ENCODE results near the gene FGFR3.

DNA sequence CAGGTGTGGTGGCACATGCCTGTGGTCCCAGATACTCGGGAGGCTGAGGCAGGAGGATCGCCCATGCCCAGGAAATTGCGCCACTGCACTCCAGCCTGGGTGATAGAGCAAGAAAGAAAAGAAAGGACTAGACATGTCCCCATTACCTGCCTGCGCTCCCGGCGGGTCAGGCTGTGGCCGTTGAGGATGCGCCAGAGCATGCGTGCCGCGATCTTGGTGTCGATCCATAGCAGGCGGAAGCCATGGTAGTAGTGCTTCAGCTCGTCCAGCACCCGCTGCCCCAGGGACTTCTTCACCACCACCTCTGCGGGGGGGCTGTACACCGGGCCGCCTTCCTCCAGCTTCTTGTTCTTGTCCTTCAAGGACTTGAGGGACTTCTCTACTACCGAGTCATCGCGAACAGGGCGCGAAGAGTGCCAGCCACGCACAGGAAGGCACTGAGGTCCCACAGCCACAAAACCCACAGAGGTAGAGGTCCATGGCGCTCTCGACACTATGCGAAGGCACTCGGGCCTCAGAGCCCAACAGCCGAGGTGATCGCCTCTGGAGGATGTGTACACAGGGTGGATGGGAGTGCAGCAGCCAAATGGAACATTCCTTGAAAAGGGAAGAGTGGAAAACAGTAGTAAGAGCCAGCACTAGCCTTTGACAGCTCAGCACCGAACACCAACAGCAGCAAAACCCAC is 48.3 kb downstream of the FGFR3 start:
- no peak for TF ChIP-seq ZNF207 (IDR thresholded peaks at IDR 0.05; ENCODE audit: borderline replicate concordance)
- TF ChIP-seq, protein P1, sequence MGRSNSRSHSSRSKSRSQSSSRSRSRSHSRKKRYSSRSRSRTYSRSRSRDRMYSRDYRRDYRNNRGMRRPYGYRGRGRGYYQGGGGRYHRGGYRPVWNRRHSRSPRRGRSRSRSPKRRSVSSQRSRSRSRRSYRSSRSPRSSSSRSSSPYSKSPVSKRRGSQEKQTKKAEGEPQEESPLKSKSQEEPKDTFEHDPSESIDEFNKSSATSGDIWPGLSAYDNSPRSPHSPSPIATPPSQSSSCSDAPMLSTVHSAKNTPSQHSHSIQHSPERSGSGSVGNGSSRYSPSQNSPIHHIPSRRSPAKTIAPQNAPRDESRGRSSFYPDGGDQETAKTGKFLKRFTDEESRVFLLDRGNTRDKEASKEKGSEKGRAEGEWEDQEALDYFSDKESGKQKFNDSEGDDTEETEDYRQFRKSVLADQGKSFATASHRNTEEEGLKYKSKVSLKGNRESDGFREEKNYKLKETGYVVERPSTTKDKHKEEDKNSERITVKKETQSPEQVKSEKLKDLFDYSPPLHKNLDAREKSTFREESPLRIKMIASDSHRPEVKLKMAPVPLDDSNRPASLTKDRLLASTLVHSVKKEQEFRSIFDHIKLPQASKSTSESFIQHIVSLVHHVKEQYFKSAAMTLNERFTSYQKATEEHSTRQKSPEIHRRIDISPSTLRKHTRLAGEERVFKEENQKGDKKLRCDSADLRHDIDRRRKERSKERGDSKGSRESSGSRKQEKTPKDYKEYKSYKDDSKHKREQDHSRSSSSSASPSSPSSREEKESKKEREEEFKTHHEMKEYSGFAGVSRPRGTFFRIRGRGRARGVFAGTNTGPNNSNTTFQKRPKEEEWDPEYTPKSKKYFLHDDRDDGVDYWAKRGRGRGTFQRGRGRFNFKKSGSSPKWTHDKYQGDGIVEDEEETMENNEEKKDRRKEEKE (IDR thresholded peaks at IDR 0.05): no peak
- no peak for TF ChIP-seq SRF (IDR thresholded peaks at IDR 0.05; ENCODE audit: low read depth in 2 of 2, low read length in 2 of 2)
- no peak for TF ChIP-seq MXI1 (IDR thresholded peaks at IDR 0.05; ENCODE audit: low read depth, low read length)
- TF ChIP-seq, protein P2, sequence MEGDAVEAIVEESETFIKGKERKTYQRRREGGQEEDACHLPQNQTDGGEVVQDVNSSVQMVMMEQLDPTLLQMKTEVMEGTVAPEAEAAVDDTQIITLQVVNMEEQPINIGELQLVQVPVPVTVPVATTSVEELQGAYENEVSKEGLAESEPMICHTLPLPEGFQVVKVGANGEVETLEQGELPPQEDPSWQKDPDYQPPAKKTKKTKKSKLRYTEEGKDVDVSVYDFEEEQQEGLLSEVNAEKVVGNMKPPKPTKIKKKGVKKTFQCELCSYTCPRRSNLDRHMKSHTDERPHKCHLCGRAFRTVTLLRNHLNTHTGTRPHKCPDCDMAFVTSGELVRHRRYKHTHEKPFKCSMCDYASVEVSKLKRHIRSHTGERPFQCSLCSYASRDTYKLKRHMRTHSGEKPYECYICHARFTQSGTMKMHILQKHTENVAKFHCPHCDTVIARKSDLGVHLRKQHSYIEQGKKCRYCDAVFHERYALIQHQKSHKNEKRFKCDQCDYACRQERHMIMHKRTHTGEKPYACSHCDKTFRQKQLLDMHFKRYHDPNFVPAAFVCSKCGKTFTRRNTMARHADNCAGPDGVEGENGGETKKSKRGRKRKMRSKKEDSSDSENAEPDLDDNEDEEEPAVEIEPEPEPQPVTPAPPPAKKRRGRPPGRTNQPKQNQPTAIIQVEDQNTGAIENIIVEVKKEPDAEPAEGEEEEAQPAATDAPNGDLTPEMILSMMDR (IDR thresholded peaks at IDR 0.05 in 2 of 3, conservative IDR thresholded peaks at IDR 0.05 in 1 of 3; ENCODE audit: control insufficient read depth in 2 of 3, extremely low read depth in 1 of 3, insufficient read depth in 1 of 3, low read depth in 3 of 3, low read length in 3 of 3): no peak
- TF ChIP-seq SIN3A (IDR thresholded peaks at IDR 0.05; ENCODE audit: low read depth, low read length): no peak
- TF ChIP-seq, protein P3, sequence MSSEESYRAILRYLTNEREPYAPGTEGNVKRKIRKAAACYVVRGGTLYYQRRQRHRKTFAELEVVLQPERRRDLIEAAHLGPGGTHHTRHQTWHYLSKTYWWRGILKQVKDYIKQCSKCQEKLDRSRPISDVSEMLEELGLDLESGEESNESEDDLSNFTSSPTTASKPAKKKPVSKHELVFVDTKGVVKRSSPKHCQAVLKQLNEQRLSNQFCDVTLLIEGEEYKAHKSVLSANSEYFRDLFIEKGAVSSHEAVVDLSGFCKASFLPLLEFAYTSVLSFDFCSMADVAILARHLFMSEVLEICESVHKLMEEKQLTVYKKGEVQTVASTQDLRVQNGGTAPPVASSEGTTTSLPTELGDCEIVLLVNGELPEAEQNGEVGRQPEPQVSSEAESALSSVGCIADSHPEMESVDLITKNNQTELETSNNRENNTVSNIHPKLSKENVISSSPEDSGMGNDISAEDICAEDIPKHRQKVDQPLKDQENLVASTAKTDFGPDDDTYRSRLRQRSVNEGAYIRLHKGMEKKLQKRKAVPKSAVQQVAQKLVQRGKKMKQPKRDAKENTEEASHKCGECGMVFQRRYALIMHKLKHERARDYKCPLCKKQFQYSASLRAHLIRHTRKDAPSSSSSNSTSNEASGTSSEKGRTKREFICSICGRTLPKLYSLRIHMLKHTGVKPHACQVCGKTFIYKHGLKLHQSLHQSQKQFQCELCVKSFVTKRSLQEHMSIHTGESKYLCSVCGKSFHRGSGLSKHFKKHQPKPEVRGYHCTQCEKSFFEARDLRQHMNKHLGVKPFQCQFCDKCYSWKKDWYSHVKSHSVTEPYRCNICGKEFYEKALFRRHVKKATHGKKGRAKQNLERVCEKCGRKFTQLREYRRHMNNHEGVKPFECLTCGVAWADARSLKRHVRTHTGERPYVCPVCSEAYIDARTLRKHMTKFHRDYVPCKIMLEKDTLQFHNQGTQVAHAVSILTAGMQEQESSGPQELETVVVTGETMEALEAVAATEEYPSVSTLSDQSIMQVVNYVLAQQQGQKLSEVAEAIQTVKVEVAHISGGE (CRISPR knock-in tag; IDR thresholded peaks at IDR 0.05): no peak
- no peak for TF ChIP-seq POLR2A (IDR thresholded peaks at IDR 0.05; ENCODE audit: low read depth, low read length)
- no peak for TF ChIP-seq SMC3 (IDR thresholded peaks at IDR 0.05; ENCODE audit: borderline replicate concordance, low read length)
- TF ChIP-seq CBX5 (IDR thresholded peaks at IDR 0.05; ENCODE audit: low read depth): no peak
- TF ChIP-seq, protein P4, sequence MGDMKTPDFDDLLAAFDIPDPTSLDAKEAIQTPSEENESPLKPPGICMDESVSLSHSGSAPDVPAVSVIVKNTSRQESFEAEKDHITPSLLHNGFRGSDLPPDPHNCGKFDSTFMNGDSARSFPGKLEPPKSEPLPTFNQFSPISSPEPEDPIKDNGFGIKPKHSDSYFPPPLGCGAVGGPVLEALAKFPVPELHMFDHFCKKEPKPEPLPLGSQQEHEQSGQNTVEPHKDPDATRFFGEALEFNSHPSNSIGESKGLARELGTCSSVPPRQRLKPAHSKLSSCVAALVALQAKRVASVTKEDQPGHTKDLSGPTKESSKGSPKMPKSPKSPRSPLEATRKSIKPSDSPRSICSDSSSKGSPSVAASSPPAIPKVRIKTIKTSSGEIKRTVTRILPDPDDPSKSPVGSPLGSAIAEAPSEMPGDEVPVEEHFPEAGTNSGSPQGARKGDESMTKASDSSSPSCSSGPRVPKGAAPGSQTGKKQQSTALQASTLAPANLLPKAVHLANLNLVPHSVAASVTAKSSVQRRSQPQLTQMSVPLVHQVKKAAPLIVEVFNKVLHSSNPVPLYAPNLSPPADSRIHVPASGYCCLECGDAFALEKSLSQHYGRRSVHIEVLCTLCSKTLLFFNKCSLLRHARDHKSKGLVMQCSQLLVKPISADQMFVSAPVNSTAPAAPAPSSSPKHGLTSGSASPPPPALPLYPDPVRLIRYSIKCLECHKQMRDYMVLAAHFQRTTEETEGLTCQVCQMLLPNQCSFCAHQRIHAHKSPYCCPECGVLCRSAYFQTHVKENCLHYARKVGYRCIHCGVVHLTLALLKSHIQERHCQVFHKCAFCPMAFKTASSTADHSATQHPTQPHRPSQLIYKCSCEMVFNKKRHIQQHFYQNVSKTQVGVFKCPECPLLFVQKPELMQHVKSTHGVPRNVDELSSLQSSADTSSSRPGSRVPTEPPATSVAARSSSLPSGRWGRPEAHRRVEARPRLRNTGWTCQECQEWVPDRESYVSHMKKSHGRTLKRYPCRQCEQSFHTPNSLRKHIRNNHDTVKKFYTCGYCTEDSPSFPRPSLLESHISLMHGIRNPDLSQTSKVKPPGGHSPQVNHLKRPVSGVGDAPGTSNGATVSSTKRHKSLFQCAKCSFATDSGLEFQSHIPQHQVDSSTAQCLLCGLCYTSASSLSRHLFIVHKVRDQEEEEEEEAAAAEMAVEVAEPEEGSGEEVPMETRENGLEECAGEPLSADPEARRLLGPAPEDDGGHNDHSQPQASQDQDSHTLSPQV (IDR thresholded peaks at IDR 0.05): no peak
- no peak for TF ChIP-seq POLR2AphosphoS5 (IDR thresholded peaks at IDR 0.05; ENCODE audit: low read length)
- no peak for TF ChIP-seq GABPA (IDR thresholded peaks at IDR 0.05; ENCODE audit: low read depth)
